ENCODE measurements around the gene AP2A2.
"Not testable (repeated sequence)": the region's sequence is repeated elsewhere in the genome, so short reads cannot be mapped to it uniquely, and the experiment has no call there.

AP2A2 gene

GRCh38 chr11:1015826-1016545, 90.3 kb downstream of the AP2A2 start:
- no peak for DNase-seq (ENCODE audit: low spot score)

DNA sequence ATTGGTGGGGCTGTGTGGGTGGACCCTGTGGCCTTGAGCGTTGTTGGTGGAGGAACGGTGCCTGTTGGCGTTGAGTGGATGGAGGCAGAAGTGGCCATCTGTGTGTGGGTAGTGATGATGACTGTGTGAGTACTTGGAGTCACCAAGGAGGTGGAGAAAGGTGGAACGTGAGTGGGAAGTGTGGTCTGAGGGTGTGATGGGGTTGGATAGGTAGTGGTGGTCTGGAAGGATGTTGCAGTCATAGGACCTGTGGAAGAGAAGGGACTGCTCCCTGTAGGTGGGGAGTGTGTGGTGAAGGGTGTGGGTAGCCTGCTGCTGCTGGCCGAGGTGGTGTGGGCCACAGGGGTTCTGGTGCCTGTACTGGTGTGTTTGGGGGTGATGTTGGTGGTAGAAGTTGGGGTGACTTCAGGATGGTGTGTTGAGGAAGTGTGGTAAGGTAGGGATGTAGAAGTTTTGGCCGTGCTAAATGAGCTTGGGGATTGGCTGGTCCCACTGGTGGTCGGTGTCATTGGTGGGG, 91.0 kb downstream of the AP2A2 start:
- DNase-seq (ENCODE audit: low spot score): not testable (repeated sequence)

DNA sequence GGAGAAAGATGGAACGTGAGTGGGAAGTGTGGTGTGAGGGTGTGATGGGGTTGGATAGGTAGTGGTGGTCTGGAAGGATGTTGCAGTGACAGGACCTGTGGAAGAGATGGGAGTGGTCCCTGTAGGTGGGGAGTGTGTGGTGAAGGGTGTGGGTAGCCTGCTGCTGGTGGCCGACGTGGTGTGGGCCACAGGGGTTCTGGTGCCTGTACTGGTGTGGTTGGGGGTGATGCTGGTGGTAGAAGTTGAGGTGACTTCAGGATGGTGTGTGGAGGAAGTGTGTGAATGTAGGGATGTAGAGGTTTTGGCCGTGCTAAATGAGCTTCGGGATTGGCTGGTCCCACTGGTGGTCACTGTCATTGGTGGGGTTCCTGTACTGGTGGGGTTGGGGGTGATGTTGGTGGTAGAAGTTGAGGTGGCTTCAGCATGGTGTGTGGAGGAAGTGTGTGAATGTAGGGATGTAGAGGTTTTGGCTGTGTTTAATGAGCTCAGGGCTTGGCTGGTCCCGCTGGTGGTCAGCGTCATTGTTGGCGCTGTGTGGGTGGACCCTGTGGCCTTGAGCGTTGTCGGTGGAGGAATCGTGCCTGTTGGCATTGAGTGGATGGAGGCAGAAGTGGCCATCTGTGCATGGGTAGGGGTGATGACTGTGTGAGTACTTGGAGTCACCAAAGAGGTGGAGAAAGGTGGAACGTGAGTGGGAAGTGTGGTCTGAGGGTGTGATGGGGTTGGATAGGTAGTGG, 91.8 kb downstream of the AP2A2 start:
- no peak for DNase-seq (ENCODE audit: low spot score)

- DNase-seq (ENCODE audit: low spot score): no peak
Measured at GRCh38 chr11:1018091-1018490, 92.4 kb downstream of the AP2A2 start.

- DNase-seq (ENCODE audit: low spot score): no peak
Measured at GRCh38 chr11:1019321-1019910, 93.7 kb downstream of the AP2A2 start.

- no peak for DNase-seq (ENCODE audit: low spot score)
Measured at GRCh38 chr11:1020211-1020905, 94.7 kb downstream of the AP2A2 start.

- no peak for DNase-seq (ENCODE audit: low spot score)
Measured at GRCh38 chr11:1022411-1022810, 96.7 kb downstream of the AP2A2 start.

DNA sequence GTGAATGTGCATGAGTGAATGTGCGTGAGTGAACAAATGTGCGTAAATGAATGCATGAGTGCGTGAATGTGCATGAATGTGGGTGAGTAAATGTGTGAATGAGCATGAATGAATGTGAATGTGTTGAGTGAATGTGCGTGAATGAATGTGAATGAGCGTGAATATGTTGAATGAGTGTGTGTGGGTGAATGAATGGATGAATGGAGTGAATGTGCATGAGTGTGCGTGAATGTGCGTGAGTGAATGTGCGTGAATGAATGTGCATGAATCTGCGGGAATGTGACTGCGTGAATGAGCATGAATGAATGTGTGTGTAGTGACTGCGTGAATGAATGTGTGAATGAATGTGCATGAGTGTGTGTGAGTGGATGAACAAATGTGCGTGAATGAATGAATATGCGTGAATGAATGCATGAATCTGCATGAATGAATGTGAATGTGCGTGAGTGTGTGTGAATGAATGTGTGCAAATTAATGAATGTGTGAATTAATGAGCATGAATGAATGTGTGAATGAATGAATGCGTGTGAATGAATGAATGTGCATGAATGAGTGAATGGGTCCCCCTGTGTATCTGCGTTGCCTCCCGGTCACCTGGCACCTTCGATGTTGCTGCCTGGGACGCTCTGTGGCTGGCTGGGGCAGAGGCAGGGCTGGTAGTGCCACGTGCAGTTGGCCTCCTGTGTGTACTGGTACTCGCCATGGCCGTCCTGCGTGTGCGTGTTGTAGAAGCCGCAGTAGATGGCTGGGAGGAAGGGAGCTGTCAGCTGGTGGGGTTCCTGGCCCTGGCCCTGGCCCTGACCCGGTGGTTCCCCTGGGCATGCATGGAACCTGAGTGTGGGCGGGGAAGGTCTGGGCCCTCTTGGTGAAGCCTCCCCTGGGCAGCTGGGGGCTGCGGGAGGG, 97.5 kb downstream of the AP2A2 start:
- no peak for DNase-seq (ENCODE audit: low spot score)

DNA sequence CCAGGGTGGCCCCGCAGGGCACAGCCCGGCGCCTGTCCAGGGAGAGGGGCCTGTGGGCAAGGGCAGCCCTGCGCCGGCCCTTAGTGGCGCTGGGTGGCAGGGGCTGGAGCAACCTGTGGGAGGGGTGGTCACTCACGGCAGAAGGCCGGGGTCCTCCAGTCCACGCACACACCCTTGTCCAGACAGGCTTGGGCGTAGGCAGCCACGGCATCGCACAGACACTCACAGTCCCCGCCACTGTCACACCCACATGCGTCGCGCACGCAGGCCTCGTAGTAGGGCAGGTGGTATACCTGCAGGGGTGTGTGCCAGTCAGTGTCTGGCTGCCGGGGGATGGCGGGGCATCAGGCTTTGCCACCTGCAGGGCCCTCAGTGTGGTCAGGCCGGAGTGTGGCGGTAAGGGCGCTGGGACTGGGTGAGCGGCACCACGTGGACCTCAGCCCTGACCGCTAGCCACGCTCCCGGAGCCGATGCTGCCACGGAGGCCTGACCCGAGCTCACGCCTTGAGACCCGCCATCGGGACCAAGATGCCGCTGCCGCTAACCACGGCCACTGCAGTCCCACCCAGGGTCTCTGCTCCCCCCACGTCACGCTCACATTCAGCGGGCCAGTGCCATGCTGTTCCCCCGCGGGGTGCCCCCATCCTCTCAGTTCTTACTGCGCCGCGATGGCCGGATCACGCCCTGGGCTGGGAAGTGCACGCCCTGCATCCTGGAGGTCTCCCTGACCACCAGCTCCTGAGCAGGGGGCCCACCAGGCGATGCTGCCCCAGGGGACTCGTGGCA, 98.3 kb downstream of the AP2A2 start:
- DNase-seq (ENCODE audit: low spot score): no peak

GRCh38 chr11:1024597-1025409, 99.1 kb downstream of the AP2A2 start:
- DNase-seq (ENCODE audit: low spot score): no peak

DNA sequence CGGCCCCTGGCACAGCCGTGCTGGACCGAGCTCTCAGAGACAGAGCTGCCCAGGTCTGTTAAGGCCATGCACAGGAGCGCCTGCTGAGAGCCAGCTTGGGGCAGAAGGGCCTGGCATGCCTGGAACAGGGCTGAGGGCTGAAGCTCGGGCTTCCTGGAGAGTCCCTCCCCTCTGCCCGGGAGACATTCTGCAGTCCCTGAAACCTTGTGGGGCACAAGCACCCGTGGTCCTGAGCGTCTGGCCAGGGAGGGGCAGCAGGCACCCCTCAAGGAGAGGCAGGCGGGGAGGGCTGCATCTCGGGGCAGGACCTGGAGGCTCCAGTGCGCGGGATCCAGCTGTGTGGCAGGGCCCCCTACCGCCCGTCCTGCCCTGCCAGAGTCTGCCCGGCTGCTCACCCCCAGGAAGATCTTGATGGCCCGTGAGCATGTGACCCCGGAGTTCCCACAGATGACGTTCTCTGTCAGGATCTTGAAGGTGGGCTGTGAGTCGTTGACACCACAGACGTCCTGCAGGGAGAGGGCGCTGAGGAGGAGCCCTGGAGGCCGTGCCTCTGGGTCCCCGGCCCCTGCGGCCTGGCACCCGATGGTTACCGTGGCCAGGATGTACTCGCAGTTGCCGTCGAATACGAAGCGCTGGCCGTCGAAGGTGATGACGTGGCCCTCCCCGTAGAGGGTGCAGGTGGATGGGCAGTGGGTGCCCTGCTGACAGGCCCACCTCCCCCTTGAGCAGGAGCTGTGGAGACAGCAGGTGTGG, 99.9 kb downstream of the AP2A2 start:
- DNase-seq (ENCODE audit: low spot score): no peak

- no peak for DNase-seq (ENCODE audit: low spot score)
Measured at GRCh38 chr11:1026163-1026450, 100.4 kb downstream of the AP2A2 start.

DNA sequence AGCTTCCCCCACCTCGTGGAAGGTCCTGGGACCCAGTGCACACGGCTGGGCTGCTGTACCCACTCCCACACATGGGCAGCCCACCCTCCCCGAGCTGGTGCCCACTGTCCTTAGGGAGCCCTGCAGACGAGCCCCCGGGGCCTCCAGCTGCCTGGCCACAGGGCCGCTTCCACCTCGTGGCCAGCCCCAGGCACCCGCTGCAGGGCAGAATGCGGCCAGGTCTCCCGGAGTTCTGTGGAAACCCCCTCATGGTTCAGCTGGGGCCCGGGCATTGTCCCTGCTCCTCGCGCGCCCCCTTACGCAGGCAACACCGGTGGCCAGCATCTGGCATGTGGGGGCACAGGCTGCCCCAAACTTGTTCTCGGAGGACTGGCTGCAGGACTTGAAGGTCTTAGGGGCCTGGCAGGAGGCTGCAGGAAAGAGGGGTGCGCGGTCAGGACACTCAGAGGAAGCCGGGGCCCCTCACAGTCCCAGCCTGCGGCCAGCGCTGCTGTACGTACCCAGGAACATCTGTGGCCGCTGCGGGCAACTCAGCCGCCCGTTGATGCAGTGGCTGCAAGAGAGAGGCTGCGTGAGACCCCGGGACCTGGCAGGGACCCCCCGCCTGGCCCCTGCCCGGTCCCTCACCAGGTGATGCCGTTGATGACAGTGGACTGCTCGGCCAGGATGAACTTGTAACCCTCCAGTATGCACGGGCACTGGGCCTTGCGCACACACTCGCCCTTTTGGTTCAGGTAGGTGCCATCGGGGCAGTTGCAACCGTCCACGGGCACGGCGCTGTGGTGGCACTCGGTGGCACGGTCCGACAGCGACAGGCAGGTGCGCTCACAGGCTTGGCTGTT, 101.2 kb downstream of the AP2A2 start:
- DNase-seq (ENCODE audit: low spot score): no peak

- DNase-seq (ENCODE audit: low spot score): no peak
Measured at GRCh38 chr11:1027483-1028290, 102.0 kb downstream of the AP2A2 start.

GRCh38 chr11:1028291-1028540, 102.5 kb downstream of the AP2A2 start:
- no peak for DNase-seq (ENCODE audit: low spot score)

DNA sequence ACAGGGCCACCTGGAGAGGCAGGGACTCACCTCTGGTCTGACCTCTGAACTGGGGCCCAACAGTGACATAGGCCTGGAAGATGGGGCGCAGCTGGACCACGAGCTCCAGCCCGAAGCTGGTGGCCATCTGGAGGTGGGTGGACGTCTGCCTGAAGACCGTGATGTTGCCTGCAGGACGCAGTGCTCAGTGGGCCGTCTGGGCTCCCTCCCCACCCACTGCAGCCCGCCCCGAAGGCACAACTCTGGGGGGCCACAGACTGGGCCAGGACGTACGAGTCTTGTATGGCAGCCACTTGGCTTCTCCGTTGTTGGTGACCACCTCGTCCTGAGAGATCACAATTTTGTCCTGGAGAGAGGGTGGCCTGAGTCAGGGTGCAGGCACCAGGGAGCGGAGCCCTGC, 102.9 kb downstream of the AP2A2 start:
- no peak for DNase-seq (ENCODE audit: low spot score)

DNA sequence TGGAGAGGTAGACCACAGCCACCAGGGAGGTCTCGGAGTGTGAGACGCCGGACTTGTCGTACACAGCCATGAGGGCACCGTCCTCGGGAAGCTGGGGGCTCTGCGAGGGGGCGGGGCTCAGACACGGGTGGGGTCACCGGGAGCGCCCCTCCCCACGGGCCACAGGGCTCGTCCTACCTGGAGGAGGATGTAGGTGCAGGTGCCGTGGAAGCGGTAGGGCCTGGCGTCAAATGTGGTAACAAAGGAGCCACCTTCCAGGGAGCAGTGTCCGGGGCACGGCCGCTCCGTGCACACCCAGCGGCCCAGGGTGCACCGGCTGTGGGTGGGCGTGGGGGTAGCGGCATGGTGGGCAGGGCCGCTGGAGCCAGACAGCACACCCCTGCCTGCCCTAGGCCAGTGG, 103.4 kb downstream of the AP2A2 start:
- DNase-seq (ENCODE audit: low spot score): no peak

GRCh38 chr11:1029654-1030053, 104.0 kb downstream of the AP2A2 start:
- DNase-seq (ENCODE audit: low spot score): no peak
